ENCODE measurements around the gene MRPL47.

MRPL47 gene

GRCh38 chr3:179590669-179591068, 13.8 kb downstream of the MRPL47 start:
- no peak for DNase-seq (ENCODE audit: low read depth)

GRCh38 chr3:179589143-179589542, 15.3 kb downstream of the MRPL47 start:
- DNase-seq (ENCODE audit: low read depth): no peak

- no peak for DNase-seq (ENCODE audit: low read depth)
These were observed 23.4 kb downstream of the MRPL47 start for GRCh38 chr3:179580992-179581391.

GRCh38 chr3:179565496-179565895, 38.9 kb downstream of the MRPL47 start:
- DNase-seq (ENCODE audit: low read depth): peak; percentile 10

- peak; percentile 89 for DNase-seq (ENCODE audit: low read depth)
These were observed 41.1 kb downstream of the MRPL47 start for GRCh38 chr3:179563271-179563783.

GRCh38 chr3:179562591-179563270, 41.7 kb downstream of the MRPL47 start, which contains the start of gene ACTL6A:
Gene ACTL6A, plus strand, starts transcription at chr3:179562926. Its CDS starts 167 bp downstream, at chr3:179563093.
- DNase-seq (ENCODE audit: low read depth): peak; percentile 100

GRCh38 chr3:179560791-179561190, 43.6 kb downstream of the MRPL47 start:
- DNase-seq (ENCODE audit: low read depth): peak; percentile 17

GRCh38 chr3:179558742-179559364, 45.6 kb downstream of the MRPL47 start:
- peak; percentile 82 for DNase-seq (ENCODE audit: low read depth)

- DNase-seq (ENCODE audit: low read depth): no peak
These were observed 52.9 kb downstream of the MRPL47 start for GRCh38 chr3:179551349-179552105.

GRCh38 chr3:179546814-179547241, 57.6 kb downstream of the MRPL47 start:
- DNase-seq (ENCODE audit: low read depth): no peak

- DNase-seq (ENCODE audit: low read depth): peak; percentile 93
These were observed 59.3 kb downstream of the MRPL47 start for GRCh38 chr3:179544981-179545645.

- no peak for DNase-seq (ENCODE audit: low read depth)
These were observed 62.1 kb downstream of the MRPL47 start for GRCh38 chr3:179542375-179542774.

- DNase-seq (ENCODE audit: low read depth): no peak
These were observed 62.8 kb downstream of the MRPL47 start for GRCh38 chr3:179541596-179541995.

- DNase-seq (ENCODE audit: low read depth): no peak
These were observed 63.3 kb downstream of the MRPL47 start for GRCh38 chr3:179541094-179541493.
